GM23338 (cell line): Measurements from ENCODE around the gene RAD51B. TPM values are rescaled to one million over a fixed set of nuclear protein-coding genes. Genes with fewer than 3 reads are reported as not detected.

Source experiments
- ATAC-seq: fragments of 200-7000 bp; cut with Tn5 transposase; 3 replicates; pipeline ENCODE4 v1.9.1; 2020
- DNase-seq: peaks from one replicate; pipeline ENCODE4 v3.0.0-alpha.2; 2015; ENCODE audit warnings: low spot score
- H2AFZ ChIP-seq: fragments of 200-600 bp; sonication (generic); 2 replicates; pipeline ENCODE4 v1.8.0; 2016; ENCODE audit warnings: antibody characterized with exemption, mild to moderate bottlenecking, moderate library complexity
- H3F3A ChIP-seq: fragments of 200-600 bp; sonication (generic); replicated peaks from 2 replicates; pipeline ENCODE4 v1.8.0; 2017; ENCODE audit warnings: antibody characterized with exemption, mixed run types, low read depth
- H3K27ac ChIP-seq: fragments of 200-600 bp; sonication (generic); 2 replicates; pipeline ENCODE4 v1.6.1; 2016; ENCODE audit warnings: low read depth
- H3K27me3 ChIP-seq: fragments of 200-600 bp; sonication (generic); 2 replicates; pipeline ENCODE4 v1.8.0; 2016; ENCODE audit warnings: mild to moderate bottlenecking, mixed run types, moderate library complexity; ENCODE audit not compliant: insufficient read depth
- H3K36me3 ChIP-seq: fragments of 200-600 bp; sonication (generic); 2 replicates; pipeline ENCODE4 v1.8.0; 2016; ENCODE audit warnings: mild to moderate bottlenecking; ENCODE audit not compliant: insufficient read depth
- H3K4me1 ChIP-seq: fragments of 200-600 bp; sonication (generic); 2 replicates; pipeline ENCODE4 v1.8.0; 2016; ENCODE audit warnings: mild to moderate bottlenecking, moderate library complexity; ENCODE audit not compliant: insufficient read depth
- H3K4me2 ChIP-seq: fragments of 200-600 bp; sonication (generic); 2 replicates; pipeline ENCODE4 v1.7.1; 2017; ENCODE audit warnings: mixed run types
- H3K4me3 ChIP-seq: fragments of 200-600 bp; sonication (generic); 2 replicates; pipeline ENCODE4 v1.6.1; 2016; ENCODE audit warnings: mixed run types
- H3K79me2 ChIP-seq: fragments of 200-600 bp; sonication (generic); replicated peaks from 2 replicates; pipeline ENCODE4 v1.8.0; 2017; ENCODE audit warnings: mild to moderate bottlenecking; ENCODE audit not compliant: insufficient read depth
- H3K9me2 ChIP-seq: fragments of 200-600 bp; sonication (generic); 2 replicates; pipeline ENCODE4 v1.8.0; 2017; ENCODE audit not compliant: insufficient read depth
- H4K20me1 ChIP-seq: fragments of 200-600 bp; sonication (generic); replicated peaks from 2 replicates; pipeline ENCODE4 v1.8.0; 2017; ENCODE audit warnings: mild to moderate bottlenecking; ENCODE audit not compliant: insufficient read depth
- H3K27ac Mint-ChIP-seq: 2 replicates; pipeline ENCODE4 v1.8.0; 2020; ENCODE audit warnings: inconsistent platforms, mild to moderate bottlenecking, moderate library complexity, mixed read lengths
- H3K27me3 Mint-ChIP-seq: 3 replicates; pipeline ENCODE4 v1.8.0; 2022; ENCODE audit warnings: low read depth, mild to moderate bottlenecking, moderate library complexity, mixed read lengths, inconsistent platforms; ENCODE audit not compliant: insufficient read depth, poor library complexity
- H3K36me3 Mint-ChIP-seq: 3 replicates; pipeline ENCODE4 v1.8.0; 2021; ENCODE audit warnings: low read depth, mild to moderate bottlenecking, inconsistent platforms, moderate library complexity, mixed read lengths
- H3K4me1 Mint-ChIP-seq: 3 replicates; pipeline ENCODE4 v1.8.0; 2020; ENCODE audit warnings: mild to moderate bottlenecking, inconsistent platforms, mixed read lengths
- H3K4me3 Mint-ChIP-seq: 3 replicates; pipeline ENCODE4 v1.8.0; 2021; ENCODE audit warnings: moderate library complexity, mild to moderate bottlenecking, inconsistent platforms, mixed read lengths
- H3K9me3 Mint-ChIP-seq: 3 replicates; pipeline ENCODE4 v1.8.0; 2020; ENCODE audit warnings: moderate library complexity, mild to moderate bottlenecking, inconsistent platforms, mixed read lengths
- CREB1 ChIP-seq: fragments of 250-450 bp; sonication (Bioruptor Pico); IDR thresholded peaks from 2 replicates; pipeline ENCODE4 v1.5.0; 2020; ENCODE audit warnings: low read depth, mild to moderate bottlenecking, moderate library complexity
- polyA plus RNA-seq: library from polyadenylated mRNA; unstranded; fragments of >200 nt; fragmentation: Nextera tagmentation; extraction: Ambion mirVana; gene quantifications from 2 replicates; pipeline ENCODE4 v1.2.1, GENCODE V29; 2016
- total RNA-seq: library from RNA; depleted of rRNA; stranded (reverse); fragments of >200 nt; shearing (Covaris generic); gene quantifications from 2 replicates; pipeline ENCODE4 v1.2.3, GENCODE V29; 2014
- TF ChIP-seq, protein P1 (sequence below): fragments of 250-450 bp; sonication (Bioruptor Pico); IDR thresholded peaks from 2 replicates; pipeline ENCODE4 v1.5.0; 2020; ENCODE audit warnings: mild to moderate bottlenecking, moderate library complexity
- TF ChIP-seq, protein P2 (sequence below): IDR thresholded peaks from 2 replicates; pipeline ENCODE4 v1.6.1; 2016; ENCODE audit warnings: antibody characterized with exemption

Gene RAD51B
- total and polyA plus RNA-seq, 2 experiments from 2014 or later, result 15.7 to 29.1 TPM

DNA sequence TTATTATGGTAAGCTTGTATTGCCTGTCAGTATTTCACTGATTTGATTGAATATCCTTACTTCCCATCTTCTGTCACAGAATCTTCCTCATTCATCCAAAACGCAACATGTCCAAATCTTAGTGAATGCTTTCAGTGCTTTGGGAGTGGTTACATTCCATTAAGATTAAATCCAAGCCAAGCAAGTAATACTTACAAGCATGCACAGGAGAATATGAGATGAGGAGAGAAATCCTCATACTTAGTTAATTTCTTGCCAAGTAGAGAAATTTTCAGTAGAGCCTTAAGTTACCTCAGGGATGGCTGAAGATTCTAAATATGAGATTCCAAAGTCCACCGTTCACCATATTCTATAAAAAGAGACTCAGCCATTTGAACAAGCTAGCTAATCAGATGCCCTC lies 316.0 kb downstream of the RAD51B start (continued):
- TF ChIP-seq, protein P1, sequence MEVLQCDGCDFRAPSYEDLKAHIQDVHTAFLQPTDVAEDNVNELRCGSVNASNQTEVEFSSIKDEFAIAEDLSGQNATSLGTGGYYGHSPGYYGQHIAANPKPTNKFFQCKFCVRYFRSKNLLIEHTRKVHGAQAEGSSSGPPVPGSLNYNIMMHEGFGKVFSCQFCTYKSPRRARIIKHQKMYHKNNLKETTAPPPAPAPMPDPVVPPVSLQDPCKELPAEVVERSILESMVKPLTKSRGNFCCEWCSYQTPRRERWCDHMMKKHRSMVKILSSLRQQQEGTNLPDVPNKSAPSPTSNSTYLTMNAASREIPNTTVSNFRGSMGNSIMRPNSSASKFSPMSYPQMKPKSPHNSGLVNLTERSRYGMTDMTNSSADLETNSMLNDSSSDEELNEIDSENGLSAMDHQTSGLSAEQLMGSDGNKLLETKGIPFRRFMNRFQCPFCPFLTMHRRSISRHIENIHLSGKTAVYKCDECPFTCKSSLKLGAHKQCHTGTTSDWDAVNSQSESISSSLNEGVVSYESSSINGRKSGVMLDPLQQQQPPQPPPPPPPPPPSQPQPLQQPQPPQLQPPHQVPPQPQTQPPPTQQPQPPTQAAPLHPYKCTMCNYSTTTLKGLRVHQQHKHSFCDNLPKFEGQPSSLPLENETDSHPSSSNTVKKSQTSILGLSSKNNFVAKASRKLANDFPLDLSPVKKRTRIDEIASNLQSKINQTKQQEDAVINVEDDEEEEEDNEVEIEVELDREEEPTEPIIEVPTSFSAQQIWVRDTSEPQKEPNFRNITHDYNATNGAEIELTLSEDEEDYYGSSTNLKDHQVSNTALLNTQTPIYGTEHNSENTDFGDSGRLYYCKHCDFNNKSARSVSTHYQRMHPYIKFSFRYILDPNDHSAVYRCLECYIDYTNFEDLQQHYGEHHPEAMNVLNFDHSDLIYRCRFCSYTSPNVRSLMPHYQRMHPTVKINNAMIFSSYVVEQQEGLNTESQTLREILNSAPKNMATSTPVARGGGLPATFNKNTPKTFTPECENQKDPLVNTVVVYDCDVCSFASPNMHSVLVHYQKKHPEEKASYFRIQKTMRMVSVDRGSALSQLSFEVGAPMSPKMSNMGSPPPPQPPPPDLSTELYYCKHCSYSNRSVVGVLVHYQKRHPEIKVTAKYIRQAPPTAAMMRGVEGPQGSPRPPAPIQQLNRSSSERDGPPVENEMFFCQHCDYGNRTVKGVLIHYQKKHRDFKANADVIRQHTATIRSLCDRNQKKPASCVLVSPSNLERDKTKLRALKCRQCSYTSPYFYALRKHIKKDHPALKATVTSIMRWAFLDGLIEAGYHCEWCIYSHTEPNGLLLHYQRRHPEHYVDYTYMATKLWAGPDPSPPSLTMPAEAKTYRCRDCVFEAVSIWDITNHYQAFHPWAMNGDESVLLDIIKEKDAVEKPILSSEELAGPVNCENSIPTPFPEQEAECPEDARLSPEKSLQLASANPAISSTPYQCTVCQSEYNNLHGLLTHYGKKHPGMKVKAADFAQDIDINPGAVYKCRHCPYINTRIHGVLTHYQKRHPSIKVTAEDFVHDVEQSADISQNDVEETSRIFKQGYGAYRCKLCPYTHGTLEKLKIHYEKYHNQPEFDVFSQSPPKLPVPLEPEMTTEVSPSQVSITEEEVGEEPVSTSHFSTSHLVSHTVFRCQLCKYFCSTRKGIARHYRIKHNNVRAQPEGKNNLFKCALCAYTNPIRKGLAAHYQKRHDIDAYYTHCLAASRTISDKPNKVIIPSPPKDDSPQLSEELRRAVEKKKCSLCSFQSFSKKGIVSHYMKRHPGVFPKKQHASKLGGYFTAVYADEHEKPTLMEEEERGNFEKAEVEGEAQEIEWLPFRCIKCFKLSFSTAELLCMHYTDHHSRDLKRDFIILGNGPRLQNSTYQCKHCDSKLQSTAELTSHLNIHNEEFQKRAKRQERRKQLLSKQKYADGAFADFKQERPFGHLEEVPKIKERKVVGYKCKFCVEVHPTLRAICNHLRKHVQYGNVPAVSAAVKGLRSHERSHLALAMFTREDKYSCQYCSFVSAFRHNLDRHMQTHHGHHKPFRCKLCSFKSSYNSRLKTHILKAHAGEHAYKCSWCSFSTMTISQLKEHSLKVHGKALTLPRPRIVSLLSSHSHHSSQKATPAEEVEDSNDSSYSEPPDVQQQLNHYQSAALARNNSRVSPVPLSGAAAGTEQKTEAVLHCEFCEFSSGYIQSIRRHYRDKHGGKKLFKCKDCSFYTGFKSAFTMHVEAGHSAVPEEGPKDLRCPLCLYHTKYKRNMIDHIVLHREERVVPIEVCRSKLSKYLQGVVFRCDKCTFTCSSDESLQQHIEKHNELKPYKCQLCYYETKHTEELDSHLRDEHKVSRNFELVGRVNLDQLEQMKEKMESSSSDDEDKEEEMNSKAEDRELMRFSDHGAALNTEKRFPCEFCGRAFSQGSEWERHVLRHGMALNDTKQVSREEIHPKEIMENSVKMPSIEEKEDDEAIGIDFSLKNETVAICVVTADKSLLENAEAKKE (CRISPR knock-in tag), result no peak
- TF ChIP-seq, protein P2, sequence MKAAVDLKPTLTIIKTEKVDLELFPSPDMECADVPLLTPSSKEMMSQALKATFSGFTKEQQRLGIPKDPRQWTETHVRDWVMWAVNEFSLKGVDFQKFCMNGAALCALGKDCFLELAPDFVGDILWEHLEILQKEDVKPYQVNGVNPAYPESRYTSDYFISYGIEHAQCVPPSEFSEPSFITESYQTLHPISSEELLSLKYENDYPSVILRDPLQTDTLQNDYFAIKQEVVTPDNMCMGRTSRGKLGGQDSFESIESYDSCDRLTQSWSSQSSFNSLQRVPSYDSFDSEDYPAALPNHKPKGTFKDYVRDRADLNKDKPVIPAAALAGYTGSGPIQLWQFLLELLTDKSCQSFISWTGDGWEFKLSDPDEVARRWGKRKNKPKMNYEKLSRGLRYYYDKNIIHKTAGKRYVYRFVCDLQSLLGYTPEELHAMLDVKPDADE, result no peak

DNA sequence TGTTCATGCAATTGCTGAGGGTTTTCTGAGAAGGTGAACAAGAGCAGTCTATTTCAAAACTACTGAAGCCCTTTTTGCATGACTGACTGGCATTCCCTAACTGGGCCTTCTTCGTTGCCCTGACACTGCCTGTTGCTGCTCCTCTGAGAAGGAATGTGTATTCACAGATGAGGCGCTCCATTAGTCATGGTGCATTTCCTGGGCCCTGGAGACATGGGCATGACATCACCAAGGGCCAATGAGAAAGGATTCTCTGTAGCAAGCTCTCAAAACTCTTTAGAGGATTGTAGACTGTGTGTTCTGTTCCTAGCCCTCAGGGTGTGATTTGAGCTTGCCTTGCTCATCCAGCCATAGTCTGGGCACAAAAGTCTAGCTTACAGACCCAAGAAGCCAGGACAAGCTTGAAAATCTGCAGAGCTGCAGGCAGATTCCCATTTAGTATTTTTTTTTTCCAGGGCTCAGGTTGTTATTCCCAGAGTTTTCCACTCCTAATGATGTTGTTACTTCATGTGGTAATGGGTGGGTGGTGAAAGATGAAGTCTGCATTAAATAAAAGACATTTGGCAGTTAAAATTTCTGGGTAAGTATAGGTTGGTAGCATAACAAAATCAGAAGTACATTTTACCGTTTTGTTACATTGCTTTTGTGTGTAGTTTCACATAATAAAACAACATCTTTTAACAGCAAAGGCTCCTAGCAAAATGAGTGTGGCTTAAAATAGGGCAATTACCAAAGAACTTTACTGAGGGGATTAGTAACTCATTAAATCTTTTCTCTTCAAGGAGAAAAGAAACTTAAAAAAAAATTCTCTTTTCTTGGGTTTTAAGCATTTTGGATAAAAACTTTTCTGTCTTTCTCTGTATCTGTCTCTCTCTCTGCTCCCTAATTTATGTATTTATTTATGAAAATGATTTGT lies 318.4 kb downstream of the RAD51B start:
- Mint-ChIP-seq H3K4me1 (peaks cover 34% of the 10 kb centered on the region), H3K27ac (peak overlapping the region; percentile 96), H3K4me3 (no peak overlapping the region), H3K9me3 (no peaks in the 10 kb centered on the region), H3K36me3 (no peaks in the 10 kb centered on the region), H3K27me3 (peaks cover 4% of the 10 kb centered on the region)
- no peaks in the 10 kb centered on the region for H3K79me2 ChIP-seq
- H3F3A ChIP-seq, result no peaks in the 10 kb centered on the region
- H3K4me1 ChIP-seq, result peaks cover 13% of the 10 kb centered on the region
- no peaks in the 10 kb centered on the region for H3K9me2 ChIP-seq
- peak overlapping the region; percentile 67 for H3K27ac ChIP-seq
- TF ChIP-seq, protein P2, result no peak
- TF ChIP-seq CREB1 (CRISPR knock-in tag), result peak; percentile 69
- H3K4me3 ChIP-seq, result no peak overlapping the region
- no peaks in the 10 kb centered on the region for H3K36me3 ChIP-seq
- H3K27me3 ChIP-seq, result no peaks in the 10 kb centered on the region
- H2AFZ ChIP-seq, result no peak overlapping the region
- DNase-seq (peak; percentile 95), ATAC-seq (peak; percentile 99)
- H4K20me1 ChIP-seq, result no peaks in the 10 kb centered on the region
- no peak overlapping the region for H3K4me2 ChIP-seq
